Measurements from ENCODE around the gene PRTN3.
A peak's percentile ranks its signal among the peaks of the same experiment; 100 is the strongest.

- TF ChIP-seq CTCF (IDR thresholded peaks at IDR 0.05) (no peak), EP300 (IDR thresholded peaks at IDR 0.05) (no peak), POLR2AphosphoS5 (IDR thresholded peaks at IDR 0.05) (peak; percentile 58 to 68)
Measured at GRCh38 chr19:858868-859843, 18.4 kb downstream of the PRTN3 start, which contains the start of gene CFD.

Data from upper lobe of left lung (tissue), 4 donors.